ENCODE measurements around the gene TRIM33. TPM values are rescaled to one million over a fixed set of nuclear protein-coding genes. Genes with fewer than 3 reads are reported as not detected.
A peak's percentile ranks its signal among the peaks of the same experiment; 100 is the strongest.

The TRIM33 gene
- total RNA-seq, 2 experiments from 2014 or later: 34.2 to 35.6 TPM

DNA sequence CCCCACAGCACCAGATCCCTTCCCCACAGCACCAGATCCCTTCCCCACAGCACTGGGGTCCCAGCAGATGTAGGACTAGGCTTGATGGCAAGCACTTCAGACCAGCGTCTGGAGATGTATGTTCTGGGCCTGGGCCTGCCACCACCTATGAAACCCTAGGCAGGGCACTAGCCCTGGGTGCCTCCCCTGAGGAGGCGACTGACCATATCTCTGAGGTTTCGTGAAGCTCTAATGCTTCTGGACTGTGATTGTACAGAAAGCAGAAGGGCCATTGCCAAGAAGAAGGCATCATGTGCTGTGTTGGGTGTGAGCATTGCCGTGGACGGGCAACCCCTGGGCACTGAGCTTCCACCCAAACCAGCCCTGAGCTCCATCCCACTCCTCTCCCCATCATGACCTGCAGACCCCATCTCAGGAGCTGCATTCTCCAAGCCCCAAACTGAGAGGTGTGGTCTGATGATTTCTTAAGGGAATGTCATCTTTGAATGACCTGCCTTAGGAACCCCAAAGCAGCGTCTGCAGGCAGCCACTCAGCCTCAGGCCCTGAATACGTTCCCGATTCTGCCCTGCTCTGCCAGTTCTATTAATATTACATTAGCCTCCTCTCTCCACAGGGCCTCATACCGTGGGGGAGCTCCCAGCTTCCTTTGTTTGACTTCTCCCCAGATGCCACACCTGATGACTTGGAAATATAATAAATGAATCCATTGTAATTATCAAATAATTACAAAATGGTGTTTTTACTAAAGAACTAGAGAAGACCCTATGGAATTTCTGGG, 163.4 kb downstream of the TRIM33 start:
- DNase-seq: no peak
- CTCF ChIA-PET: interaction anchor here (0.7 to 3.3 kb wide), 51 partner anchors 7 to 706 kb away, joined by 3 to 19 read pairs (median 4); partner anchors contain the start of genes AMPD1, DENND2C, NRAS and TRIM33
- POLR2A ChIA-PET: no interaction called here
- Mint-ChIP-seq H3K27ac (no peak overlapping the region), H3K36me3 (ENCODE audit: low read depth) (no peaks in the 10 kb centered on the region), H3K4me1 (ENCODE audit: low read depth) (peaks cover 14% of the 10 kb centered on the region), H3K27me3 (no peaks in the 10 kb centered on the region), H3K9me3 (no peaks in the 10 kb centered on the region), H3K4me3 (no peak overlapping the region)
- no peak for ATAC-seq
- TF ChIP-seq, protein P1, sequence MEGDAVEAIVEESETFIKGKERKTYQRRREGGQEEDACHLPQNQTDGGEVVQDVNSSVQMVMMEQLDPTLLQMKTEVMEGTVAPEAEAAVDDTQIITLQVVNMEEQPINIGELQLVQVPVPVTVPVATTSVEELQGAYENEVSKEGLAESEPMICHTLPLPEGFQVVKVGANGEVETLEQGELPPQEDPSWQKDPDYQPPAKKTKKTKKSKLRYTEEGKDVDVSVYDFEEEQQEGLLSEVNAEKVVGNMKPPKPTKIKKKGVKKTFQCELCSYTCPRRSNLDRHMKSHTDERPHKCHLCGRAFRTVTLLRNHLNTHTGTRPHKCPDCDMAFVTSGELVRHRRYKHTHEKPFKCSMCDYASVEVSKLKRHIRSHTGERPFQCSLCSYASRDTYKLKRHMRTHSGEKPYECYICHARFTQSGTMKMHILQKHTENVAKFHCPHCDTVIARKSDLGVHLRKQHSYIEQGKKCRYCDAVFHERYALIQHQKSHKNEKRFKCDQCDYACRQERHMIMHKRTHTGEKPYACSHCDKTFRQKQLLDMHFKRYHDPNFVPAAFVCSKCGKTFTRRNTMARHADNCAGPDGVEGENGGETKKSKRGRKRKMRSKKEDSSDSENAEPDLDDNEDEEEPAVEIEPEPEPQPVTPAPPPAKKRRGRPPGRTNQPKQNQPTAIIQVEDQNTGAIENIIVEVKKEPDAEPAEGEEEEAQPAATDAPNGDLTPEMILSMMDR (IDR thresholded peaks at IDR 0.05): no peak
- intact Hi-C loops (cut with micrococcal nuclease): loop anchor here (10.0 kb wide), 1 partner anchor 207 kb away; no protein-coding TSS in a partner anchor

DNA sequence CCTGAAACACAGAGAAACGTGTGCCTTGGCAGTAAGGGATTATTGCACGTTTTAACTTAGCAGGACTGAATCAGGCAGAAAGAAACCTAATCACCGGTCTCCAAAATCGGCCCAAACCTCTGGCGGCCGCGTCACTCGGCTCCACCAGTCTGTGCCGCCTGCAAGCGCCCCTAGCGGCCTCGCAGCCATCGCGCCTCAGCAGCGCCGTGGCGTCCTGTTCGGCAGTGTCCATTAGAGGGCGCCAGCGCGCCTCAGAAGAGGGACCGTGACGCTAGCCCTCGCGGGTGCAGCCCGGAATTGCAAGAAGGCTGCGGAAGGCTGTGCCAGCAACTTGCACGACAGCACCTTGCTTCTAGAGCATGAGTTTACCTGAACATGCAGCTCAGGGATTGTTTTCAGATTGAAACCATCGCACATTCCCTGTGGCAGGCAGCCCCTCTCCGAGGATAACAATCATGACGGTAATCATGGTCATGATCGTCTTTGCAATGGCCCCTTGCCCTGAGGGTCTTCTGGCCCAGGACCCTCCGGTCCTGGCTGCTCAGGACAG, 164.4 kb downstream of the TRIM33 start:
- POLR2A ChIA-PET: interaction anchor here (0.5 to 1.4 kb wide), 2 partner anchors 14 to 833 kb away, joined by 3 to 5 read pairs; no protein-coding TSS in a partner anchor
- H3K27me3 Mint-ChIP-seq: no peaks in the 10 kb centered on the region
- peak; percentile 97 for DNase-seq
- peak; percentile 99 for ATAC-seq
- H3K4me3 Mint-ChIP-seq: peak overlapping the region; percentile 75
- CTCF ChIA-PET: interaction anchor here (0.5 to 3.3 kb wide), 69 partner anchors 8 to 707 kb away, joined by 3 to 19 read pairs (median 4); partner anchors contain the start of genes AMPD1, DENND2C, NRAS and TRIM33
- TF ChIP-seq, protein P1 (IDR thresholded peaks at IDR 0.05): peak; percentile 100
- no peaks in the 10 kb centered on the region for H3K36me3 Mint-ChIP-seq (ENCODE audit: low read depth)
- H3K4me1 Mint-ChIP-seq (ENCODE audit: low read depth): peaks cover 24% of the 10 kb centered on the region
- H3K9me3 Mint-ChIP-seq: no peaks in the 10 kb centered on the region
- intact Hi-C loops (cut with micrococcal nuclease): loop anchor here (10.0 kb wide), 1 partner anchor 208 kb away; no protein-coding TSS in a partner anchor
- H3K27ac Mint-ChIP-seq: peak overlapping the region; percentile 91

DNA sequence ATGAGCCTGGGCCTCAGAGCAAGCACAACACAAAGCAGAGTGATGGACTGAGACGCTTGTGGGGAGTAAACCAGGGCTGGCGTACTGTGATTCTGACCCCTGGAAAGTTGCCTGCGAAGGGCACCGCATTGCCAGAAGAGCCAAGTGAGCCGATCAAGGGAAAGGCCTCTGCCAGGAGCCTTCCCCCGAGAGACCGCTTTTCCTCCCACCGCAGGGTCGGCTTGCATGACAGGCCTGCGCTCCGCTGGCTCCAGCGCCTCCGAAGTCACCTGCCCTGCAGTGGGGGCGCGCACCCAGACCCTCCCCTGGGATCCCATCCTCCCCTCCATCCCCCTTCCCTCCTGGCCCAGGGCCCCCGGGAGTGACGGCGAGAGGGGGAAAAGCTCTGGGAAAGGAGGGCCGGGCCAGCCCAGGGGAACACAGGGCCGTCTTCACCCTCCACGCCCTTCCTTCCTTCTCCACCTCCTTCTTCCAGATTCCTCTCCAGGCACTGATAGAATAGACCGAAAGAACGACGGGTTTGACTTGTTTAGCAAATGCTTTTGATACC, 165.0 kb downstream of the TRIM33 start:
- DNase-seq: no peak

DNA sequence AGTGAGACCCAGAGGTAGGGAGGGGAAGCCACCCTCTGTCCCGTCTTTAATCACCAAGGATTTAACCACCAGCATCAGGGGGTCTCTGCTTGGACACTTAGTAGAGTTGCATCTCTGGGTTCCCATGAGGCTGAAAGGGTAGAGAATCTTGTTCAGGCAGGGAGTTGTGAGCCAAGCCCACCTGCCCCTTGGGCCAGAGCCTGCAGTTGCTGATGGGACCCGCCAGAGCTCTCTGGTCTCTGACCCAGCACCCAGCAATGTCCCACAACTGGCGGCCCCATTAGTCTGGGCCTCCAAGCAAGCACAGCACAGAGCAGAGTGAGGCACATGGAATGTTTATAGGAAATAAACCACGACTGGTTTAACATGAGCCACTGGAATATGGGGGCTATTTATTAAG, 166.3 kb downstream of the TRIM33 start:
- intact Hi-C loops (cut with micrococcal nuclease): loop anchor here (10.0 kb wide), 1 partner anchor 210 kb away; no protein-coding TSS in a partner anchor
- ChIA-PET CTCF (no interaction called here), POLR2A (no interaction called here)
- no peak overlapping the region for H3K4me3 Mint-ChIP-seq
- H3K4me1 Mint-ChIP-seq (ENCODE audit: low read depth): peaks cover 42% of the 10 kb centered on the region
- no peaks in the 10 kb centered on the region for H3K27me3 Mint-ChIP-seq
- TF ChIP-seq, protein P1 (IDR thresholded peaks at IDR 0.05): no peak
- no peak overlapping the region for H3K27ac Mint-ChIP-seq
- H3K9me3 Mint-ChIP-seq: no peaks in the 10 kb centered on the region
- no peak for DNase-seq
- H3K36me3 Mint-ChIP-seq (ENCODE audit: low read depth): no peaks in the 10 kb centered on the region
- no peak for ATAC-seq

More for the DNA sequence above, 165.0 kb downstream of the TRIM33 start:
- Mint-ChIP-seq H3K4me1 (ENCODE audit: low read depth) (peaks cover 30% of the 10 kb centered on the region), H3K27me3 (no peaks in the 10 kb centered on the region), H3K9me3 (no peaks in the 10 kb centered on the region), H3K4me3 (peak overlapping the region; percentile 75), H3K27ac (peak overlapping the region; percentile 91), H3K36me3 (ENCODE audit: low read depth) (no peaks in the 10 kb centered on the region)
- TF ChIP-seq, protein P1 (IDR thresholded peaks at IDR 0.05): no peak
- CTCF ChIA-PET: interaction anchor here (0.8 to 3.3 kb wide), 25 partner anchors 8 to 433 kb away, joined by 3 to 19 read pairs (median 4); partner anchors contain the start of genes AMPD1 and TRIM33
- ATAC-seq: peak; percentile 35
- POLR2A ChIA-PET: interaction anchor here (0.5 to 1.4 kb wide), 2 partner anchors 13 to 833 kb away, joined by 3 to 5 read pairs; no protein-coding TSS in a partner anchor
- intact Hi-C loops (cut with micrococcal nuclease): loop anchor here (10.0 kb wide), 1 partner anchor 209 kb away; no protein-coding TSS in a partner anchor

Other genes with a start within 250 kb of the TRIM33 start
- gene BCAS2, start 70.4 kb upstream of the TRIM33 start, total RNA-seq: 10 to 100 TPM; 42.4 to 46.4 TPM
- 1 to 10 TPM in 1 of 2 experiments, under 1 TPM in 1; 0.99 to 1.5 TPM for gene DENND2C, start 158.8 kb upstream of the TRIM33 start, total RNA-seq
- gene AMPD1, start 184.3 kb upstream of the TRIM33 start, total RNA-seq: not detected
- gene NRAS, start 205.6 kb upstream of the TRIM33 start, total RNA-seq: 10 to 100 TPM; 49.1 to 49.9 TPM
- 100 to 1,000 TPM; 496 to 514 TPM for gene CSDE1, start 246.8 kb upstream of the TRIM33 start, total RNA-seq

Data from activated CD8-positive, alpha-beta T cell treated with anti-CD3 and anti-CD28 coated beads for 36 hours (primary cell).